LNCaP clone FGC (cell line): ENCODE data around the gene MYH6.
A peak's percentile ranks its signal among the peaks of the same experiment; 100 is the strongest.

Source experiments
- DNase-seq: peaks from one replicate; pipeline ENCODE4 v3.0.0-alpha.2; 2011; ENCODE audit warnings: low read depth
- H3K4me3 ChIP-seq: 2 replicates; pipeline ENCODE4 v1.5.1; 2011; ENCODE audit warnings: mild to moderate bottlenecking, low read depth, low read length, control low read depth
- TF ChIP-seq, protein P1 (sequence below): IDR thresholded peaks from 2 replicates; pipeline ENCODE4 v1.5.1; 2012; ENCODE audit warnings: mild to moderate bottlenecking; ENCODE audit not compliant: control insufficient read depth, insufficient read depth; ENCODE audit errors: extremely low read depth

The MYH6 gene

DNA sequence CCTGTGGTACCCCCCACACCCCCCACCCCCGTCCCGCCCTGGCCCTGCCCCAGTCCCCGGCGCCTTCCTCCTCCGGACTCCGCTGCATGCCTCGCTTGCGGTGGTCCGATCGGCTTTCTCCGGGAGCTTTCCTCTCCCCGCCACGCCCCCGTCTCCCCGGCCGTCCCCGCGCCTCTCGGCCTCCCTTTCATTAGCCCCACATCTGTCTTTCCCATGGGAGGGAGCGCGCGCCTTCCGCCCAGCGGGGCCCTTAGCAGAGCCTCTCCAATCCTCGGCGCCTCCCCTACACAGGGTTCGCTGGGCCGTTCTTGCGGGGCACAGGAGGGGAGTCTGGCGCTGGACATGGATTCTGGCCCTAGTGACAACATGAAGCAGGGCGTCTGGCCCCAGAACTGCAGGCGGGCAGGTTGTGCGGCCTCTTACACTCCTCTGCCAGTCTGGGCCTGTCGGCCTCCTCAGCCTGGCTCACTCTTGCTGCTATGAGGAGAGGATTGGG lies 41.6 kb downstream of the MYH6 start:
- H3K4me3 ChIP-seq: no peak overlapping the region
- TF ChIP-seq, protein P1, sequence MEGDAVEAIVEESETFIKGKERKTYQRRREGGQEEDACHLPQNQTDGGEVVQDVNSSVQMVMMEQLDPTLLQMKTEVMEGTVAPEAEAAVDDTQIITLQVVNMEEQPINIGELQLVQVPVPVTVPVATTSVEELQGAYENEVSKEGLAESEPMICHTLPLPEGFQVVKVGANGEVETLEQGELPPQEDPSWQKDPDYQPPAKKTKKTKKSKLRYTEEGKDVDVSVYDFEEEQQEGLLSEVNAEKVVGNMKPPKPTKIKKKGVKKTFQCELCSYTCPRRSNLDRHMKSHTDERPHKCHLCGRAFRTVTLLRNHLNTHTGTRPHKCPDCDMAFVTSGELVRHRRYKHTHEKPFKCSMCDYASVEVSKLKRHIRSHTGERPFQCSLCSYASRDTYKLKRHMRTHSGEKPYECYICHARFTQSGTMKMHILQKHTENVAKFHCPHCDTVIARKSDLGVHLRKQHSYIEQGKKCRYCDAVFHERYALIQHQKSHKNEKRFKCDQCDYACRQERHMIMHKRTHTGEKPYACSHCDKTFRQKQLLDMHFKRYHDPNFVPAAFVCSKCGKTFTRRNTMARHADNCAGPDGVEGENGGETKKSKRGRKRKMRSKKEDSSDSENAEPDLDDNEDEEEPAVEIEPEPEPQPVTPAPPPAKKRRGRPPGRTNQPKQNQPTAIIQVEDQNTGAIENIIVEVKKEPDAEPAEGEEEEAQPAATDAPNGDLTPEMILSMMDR: no peak
- DNase-seq: no peak

DNA sequence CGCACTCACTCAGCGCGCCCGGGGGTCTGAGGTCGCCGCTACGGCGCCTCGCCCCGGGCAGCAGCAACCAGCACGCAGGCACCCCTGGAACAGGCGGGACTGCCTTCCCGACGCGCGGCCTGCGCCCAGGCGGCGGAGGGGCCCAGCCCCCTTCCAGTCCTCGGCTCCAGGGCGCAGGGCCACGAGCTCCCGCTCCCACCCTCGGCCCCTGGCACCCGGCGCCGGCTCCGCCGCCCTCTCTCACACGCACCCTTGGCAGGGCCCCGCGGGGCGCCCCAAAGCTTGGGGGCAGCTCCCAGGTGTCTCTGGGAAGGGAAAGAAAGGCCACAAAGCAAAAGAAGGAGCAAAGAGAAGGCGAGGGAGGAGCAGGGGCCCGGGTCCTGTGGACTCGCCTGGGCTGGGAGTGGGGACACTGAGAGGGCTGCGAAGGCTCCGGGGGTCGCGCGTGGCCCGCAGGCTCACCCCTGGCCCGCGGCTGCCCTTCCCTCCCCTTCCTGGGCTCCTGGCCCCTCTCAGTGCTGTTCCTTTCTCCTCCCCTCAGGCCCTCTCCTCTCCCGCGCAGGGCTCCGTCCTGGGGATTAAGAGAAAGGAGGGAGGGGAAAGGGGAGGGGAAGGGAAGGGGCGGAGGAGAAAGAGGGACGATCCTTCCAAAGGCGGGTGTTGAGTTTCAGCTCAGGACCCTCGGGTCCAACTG lies 42.2 kb downstream of the MYH6 start:
- TF ChIP-seq, protein P1: no peak
- no peak overlapping the region; the same call in 1 of the 2 replicates for H3K4me3 ChIP-seq
- no peak for DNase-seq

DNA sequence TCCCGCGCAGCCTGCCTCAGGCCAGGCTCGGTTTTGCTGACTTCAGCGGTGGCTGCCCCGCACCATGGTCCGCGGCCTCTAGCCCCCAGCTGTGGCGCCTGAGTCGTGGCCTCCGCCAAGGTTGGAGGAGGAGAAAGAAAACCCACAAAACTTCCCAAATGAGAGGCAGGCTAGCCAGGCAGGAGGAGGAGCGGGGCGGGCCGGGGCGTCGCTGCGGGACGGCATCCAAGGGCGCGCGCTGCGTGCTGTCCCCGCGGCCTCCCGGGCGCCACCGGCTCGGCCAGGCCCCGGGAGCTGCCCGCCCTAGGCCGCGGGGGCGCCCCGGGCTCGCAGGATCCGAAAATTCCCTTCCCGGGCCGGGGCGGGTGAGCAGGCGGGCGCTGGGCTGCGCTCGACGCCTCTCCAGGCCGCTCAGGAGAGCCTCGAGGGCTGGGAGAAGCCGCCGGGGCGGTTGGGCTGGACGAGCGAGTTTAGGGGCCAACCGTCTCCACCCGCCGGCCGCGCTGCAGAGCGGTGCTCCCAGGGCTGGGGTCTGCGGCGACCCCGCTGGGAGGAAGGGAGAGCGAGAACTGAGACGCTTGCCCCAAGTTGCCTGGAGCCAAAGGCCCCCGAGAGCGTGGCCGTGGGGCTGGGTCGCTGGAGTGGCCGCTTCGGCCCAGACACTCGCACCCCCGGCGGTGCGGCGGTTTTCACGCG lies 42.9 kb downstream of the MYH6 start, which contains the start of gene EFS:
TSS of gene EFS (minus strand) at position 137 of the 696 bp plus-strand sequence. CDS start 147 bp downstream, outside the sequence.
- no peak for DNase-seq
- TF ChIP-seq, protein P1: no peak
- peak within 1 kb of the TSS; percentile 70 for H3K4me3 ChIP-seq

DNA sequence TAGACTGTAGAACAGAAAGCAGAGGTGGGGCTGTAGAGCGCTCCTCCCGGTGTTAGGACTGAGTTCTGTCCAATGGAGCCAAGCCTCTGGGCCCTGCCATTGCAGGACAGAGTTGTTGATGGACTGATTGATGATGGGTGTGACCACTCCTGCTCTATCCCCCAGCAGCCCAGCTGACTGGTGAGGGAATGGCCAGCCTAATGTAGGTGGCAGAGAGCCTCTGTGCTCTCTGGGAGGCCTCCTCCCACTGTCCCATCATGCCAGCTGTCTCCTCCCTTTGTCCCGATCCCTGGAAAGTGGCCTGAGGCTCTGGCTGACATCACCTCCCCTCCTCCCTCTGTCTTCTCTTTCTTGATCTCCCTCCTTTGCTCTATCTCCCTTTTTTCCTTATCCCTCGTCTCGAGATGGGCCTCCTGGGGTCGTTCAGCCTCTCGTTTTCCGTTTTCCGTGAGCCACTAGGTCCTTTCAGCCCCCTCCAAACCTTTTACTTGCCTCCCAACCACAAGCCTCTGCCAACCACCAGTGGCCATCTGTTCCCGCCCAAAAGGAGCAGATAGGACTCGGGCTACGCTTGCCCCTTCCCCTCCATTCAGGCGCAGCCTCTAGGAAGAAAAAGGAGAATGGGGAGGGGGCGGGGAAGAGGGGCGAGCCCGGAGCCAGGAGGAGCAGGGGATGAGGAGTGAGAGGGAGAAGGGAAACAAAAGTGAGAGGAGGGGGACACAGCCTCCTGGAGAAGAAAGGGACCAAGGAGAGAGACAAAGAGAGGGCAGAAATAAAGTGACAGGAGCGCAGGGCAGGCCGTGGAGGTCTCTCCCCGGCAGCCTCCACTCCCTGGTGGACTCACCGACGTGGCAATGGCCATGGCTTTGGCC lies 43.7 kb downstream of the MYH6 start:
- TF ChIP-seq, protein P1: no peak
- peak overlapping the region; percentile 70 for H3K4me3 ChIP-seq
- peak; percentile 66 for DNase-seq

DNA sequence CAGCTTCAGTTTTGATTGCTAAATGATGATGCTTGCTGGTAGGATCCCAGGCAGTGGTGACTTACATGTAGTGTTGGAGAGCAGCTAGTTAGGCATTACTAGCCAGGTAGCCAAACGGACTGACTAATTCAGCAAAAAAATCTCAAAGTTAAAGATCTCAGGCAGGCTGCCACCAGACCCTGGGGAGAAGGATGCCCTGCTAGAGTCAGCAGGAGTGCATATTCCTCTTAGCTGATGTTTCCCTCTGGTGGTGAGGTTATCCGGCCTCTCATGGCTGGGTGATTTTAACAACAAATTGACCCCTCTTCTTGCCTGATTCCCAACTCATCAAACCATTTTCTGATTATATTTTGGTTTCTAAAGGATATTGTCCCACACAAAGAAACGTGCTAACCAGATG lies 45.9 kb downstream of the MYH6 start:
- no peak overlapping the region for H3K4me3 ChIP-seq
- no peak for DNase-seq
- TF ChIP-seq, protein P1: no peak

DNA sequence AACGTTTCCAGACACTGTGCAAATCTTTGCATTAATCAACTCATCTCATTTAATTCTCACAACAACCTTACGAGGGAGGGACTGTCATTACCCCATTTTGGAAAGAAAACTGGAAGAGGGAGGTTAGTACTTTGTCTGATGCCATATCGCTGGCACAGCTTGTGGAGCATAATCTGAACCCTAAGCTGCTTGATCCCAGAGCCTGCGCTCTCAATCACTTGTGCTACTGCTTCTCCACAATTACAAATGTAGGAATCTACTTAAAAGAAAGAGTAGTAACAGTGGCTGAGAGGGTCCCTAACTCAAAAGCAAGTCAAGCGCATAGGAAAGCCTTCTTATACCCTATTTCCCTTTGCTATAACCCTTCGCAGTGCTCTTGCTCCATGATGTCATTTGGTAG lies 46.3 kb downstream of the MYH6 start:
- DNase-seq: no peak
- no peak overlapping the region for H3K4me3 ChIP-seq
- TF ChIP-seq, protein P1: no peak
